Esophagus muscularis mucosa (tissue), 3 donors: ENCODE results near the gene PCNX3.

Experiments
- POLR2A ChIP-seq: fragments of 450-650 bp; IDR thresholded peaks from one replicate; pipeline ENCODE4 v1.6.1; 2017; ENCODE audit warnings: antibody characterized with exemption, moderate library complexity, mild to moderate bottlenecking, low read depth
- POLR2AphosphoS5 ChIP-seq, 2 donors: sonication (generic); formaldehyde crosslinking; IDR thresholded peaks; one replicate each; pipeline ENCODE4 v1.6.1; 2017; ENCODE audit warnings: antibody characterized with exemption in 2 of 2
- TF ChIP-seq, protein P1 (sequence below), 3 experiments: fragments of 200-600 bp in 2 of 3; fragments of 450-650 bp in 1 of 3; sonication (generic) in 2 of 3; IDR thresholded peaks; one replicate each; pipeline ENCODE4 v1.5.1; 2017 to 2019; ENCODE audit warnings: antibody characterized with exemption in 3 of 3, mild to moderate bottlenecking in 2 of 3, moderate library complexity in 1 of 3

DNA sequence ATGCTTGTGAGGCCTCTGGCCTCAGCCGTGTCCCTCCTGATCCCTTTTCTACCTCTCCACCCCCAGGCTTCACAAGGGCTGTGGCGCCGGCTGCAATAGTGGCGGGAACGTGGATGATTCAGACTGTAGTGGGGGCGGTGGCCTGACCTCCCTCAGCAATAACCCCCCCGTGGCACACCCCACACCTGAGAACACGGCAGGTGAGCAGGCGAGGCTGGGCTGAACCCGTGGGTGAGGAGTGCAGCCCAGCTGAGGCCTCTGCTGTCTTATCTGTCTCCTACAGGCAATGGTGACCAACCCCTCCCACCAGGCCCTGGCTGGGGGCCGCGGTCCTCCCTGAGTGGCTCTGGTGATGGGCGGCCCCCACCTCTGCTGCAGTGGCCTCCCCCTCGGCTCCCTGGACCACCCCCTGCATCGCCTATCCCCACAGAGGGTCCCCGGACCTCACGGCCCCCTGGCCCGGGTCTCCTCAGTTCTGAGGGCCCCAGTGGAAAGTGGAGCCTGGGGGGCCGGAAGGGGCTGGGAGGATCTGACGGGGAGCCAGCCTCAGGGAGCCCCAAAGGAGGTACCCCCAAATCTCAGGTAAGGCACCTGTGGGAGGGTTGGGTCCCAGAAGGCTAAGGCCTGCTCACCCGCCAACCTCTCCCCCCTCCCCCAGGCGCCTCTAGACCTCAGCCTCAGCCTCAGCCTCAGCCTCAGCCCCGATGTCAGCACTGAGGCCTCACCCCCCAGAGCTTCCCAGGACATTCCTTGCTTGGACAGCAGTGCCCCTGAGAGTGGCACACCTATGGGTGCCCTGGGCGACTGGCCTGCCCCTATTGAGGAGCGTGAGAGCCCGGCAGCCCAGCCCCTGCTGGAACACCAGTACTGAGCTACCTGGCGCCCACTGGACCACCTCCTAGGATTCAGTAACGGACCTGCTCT is 20.8 kb downstream of the PCNX3 start:
- TF ChIP-seq, protein P1, sequence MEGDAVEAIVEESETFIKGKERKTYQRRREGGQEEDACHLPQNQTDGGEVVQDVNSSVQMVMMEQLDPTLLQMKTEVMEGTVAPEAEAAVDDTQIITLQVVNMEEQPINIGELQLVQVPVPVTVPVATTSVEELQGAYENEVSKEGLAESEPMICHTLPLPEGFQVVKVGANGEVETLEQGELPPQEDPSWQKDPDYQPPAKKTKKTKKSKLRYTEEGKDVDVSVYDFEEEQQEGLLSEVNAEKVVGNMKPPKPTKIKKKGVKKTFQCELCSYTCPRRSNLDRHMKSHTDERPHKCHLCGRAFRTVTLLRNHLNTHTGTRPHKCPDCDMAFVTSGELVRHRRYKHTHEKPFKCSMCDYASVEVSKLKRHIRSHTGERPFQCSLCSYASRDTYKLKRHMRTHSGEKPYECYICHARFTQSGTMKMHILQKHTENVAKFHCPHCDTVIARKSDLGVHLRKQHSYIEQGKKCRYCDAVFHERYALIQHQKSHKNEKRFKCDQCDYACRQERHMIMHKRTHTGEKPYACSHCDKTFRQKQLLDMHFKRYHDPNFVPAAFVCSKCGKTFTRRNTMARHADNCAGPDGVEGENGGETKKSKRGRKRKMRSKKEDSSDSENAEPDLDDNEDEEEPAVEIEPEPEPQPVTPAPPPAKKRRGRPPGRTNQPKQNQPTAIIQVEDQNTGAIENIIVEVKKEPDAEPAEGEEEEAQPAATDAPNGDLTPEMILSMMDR (IDR thresholded peaks at IDR 0.05): no peak
- TF ChIP-seq POLR2AphosphoS5 (IDR thresholded peaks at IDR 0.05) (no peak), POLR2A (no peak)
